Neural crest cell (in vitro differentiated cells): ENCODE results near the gene JAM3. TPM values are rescaled to one million over a fixed set of nuclear protein-coding genes. Genes with fewer than 3 reads are reported as not detected.
"Not testable (repeated sequence)": the region's sequence is repeated elsewhere in the genome, so short reads cannot be mapped to it uniquely, and the experiment has no call there.

Source experiments
- DNase-seq: peaks from one replicate; pipeline ENCODE4 v3.0.0; 2021; ENCODE audit warnings: low read depth, mixed read lengths, low spot score
- H3K27ac Mint-ChIP-seq: one replicate; pipeline ENCODE4 v1.8.0; 2021; ENCODE audit warnings: mild to moderate bottlenecking, mixed read lengths; ENCODE audit not compliant: unreplicated experiment
- H3K27me3 Mint-ChIP-seq: 2 replicates; pipeline ENCODE4 v1.8.0; 2021; ENCODE audit warnings: low read depth, mild to moderate bottlenecking, mixed read lengths
- H3K36me3 Mint-ChIP-seq: 2 replicates; pipeline ENCODE4 v1.8.0; 2021; ENCODE audit warnings: low read depth, mild to moderate bottlenecking, mixed read lengths
- H3K4me1 Mint-ChIP-seq: 2 replicates; pipeline ENCODE4 v1.8.0; 2021; ENCODE audit warnings: mixed read lengths
- H3K4me3 Mint-ChIP-seq: one replicate; pipeline ENCODE4 v1.8.0; 2021; ENCODE audit warnings: mild to moderate bottlenecking, mixed read lengths
- H3K9me3 Mint-ChIP-seq: 2 replicates; pipeline ENCODE4 v1.8.0; 2021; ENCODE audit warnings: mixed read lengths
- total RNA-seq: library from RNA; stranded (reverse); gene quantifications from 2 replicates; pipeline ENCODE4 v1.2.1, GENCODE V29; 2021
- TF ChIP-seq, protein P1 (sequence below): fragments of 200-600 bp; sonication (generic); conservative IDR thresholded peaks from 2 replicates; pipeline ENCODE4 v1.5.0; 2021; ENCODE audit warnings: antibody characterized with exemption, mild to moderate bottlenecking

The JAM3 gene
- total RNA-seq, 1 donor from 2014 or later = 98.6 TPM

DNA sequence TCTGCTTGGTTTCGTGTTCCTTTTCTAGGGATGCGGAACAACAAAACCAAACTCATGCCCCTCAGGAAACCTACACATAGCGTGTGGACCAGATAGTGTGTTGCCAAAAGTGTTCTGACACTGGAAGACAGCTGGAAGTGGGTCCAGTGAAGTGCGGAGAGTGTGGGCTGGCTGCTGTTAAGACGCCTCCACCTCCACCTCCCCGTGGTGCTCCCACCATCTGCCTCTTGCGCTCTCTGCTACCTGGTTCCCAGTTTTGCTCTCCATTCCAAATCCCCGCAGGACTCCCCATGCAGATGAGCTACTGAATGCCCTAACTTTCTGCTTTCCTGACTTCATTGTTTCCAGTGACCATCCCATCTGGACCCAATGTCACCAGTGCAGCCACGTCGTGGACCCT is 103.1 kb downstream of the JAM3 start:
- H3K27ac Mint-ChIP-seq = no peak overlapping the region
- H3K4me1 Mint-ChIP-seq = no peaks in the 10 kb centered on the region
- H3K36me3 Mint-ChIP-seq = peaks cover 62% of the 10 kb centered on the region
- TF ChIP-seq, protein P1, sequence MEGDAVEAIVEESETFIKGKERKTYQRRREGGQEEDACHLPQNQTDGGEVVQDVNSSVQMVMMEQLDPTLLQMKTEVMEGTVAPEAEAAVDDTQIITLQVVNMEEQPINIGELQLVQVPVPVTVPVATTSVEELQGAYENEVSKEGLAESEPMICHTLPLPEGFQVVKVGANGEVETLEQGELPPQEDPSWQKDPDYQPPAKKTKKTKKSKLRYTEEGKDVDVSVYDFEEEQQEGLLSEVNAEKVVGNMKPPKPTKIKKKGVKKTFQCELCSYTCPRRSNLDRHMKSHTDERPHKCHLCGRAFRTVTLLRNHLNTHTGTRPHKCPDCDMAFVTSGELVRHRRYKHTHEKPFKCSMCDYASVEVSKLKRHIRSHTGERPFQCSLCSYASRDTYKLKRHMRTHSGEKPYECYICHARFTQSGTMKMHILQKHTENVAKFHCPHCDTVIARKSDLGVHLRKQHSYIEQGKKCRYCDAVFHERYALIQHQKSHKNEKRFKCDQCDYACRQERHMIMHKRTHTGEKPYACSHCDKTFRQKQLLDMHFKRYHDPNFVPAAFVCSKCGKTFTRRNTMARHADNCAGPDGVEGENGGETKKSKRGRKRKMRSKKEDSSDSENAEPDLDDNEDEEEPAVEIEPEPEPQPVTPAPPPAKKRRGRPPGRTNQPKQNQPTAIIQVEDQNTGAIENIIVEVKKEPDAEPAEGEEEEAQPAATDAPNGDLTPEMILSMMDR = no peak
- no peak overlapping the region for H3K4me3 Mint-ChIP-seq
- H3K27me3 Mint-ChIP-seq = no peaks in the 10 kb centered on the region
- no peak for DNase-seq
- peaks cover 5% of the 10 kb centered on the region for H3K9me3 Mint-ChIP-seq

DNA sequence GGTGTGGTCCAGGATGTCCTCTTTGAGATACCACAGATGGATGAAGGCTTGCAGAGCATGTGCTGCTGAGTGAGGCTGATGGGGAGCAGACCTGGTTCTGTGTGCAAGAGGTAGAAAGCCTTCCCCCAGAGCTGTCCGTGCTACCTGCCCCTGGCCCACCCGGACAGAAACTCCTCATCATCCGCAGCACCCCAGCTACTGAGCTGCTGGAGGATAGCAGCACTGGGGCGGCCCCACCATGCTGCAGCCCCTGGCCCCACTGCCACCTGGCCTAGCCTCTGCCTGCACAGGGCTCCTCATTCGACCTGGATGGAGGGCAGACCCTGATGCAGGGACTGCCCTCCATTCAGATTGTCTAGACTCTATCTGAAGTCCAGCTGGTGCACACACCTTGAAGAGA is 104.4 kb downstream of the JAM3 start:
- H3K9me3 Mint-ChIP-seq = peaks cover 3% of the 10 kb centered on the region
- no peak overlapping the region for H3K4me3 Mint-ChIP-seq
- no peaks in the 10 kb centered on the region for H3K27me3 Mint-ChIP-seq
- no peaks in the 10 kb centered on the region for H3K4me1 Mint-ChIP-seq
- H3K27ac Mint-ChIP-seq = no peak overlapping the region
- no peak for DNase-seq
- peaks cover 49% of the 10 kb centered on the region for H3K36me3 Mint-ChIP-seq
- TF ChIP-seq, protein P1 = no peak

DNA sequence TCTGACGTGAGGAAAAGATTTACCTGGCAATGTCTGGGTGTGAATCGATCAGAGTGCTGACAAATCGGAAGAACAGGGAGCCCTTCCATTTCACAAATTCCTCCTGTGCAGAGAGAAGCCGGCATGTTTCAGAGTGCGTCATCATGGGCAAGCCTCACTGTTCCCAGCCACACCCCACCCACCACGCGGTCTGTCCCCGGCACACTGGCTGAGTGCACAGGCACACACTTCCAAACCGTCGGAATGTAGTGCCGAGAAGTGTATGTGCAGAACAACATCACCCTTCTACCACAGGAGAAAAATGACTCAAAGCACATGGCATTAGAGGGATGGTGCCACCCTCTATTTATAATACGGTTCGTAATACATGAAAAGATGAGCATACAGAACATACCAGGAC is 107.4 kb downstream of the JAM3 start:
- H3K4me1 Mint-ChIP-seq = no peaks in the 10 kb centered on the region
- DNase-seq = no peak
- no peak overlapping the region for H3K27ac Mint-ChIP-seq
- H3K27me3 Mint-ChIP-seq = no peaks in the 10 kb centered on the region
- H3K4me3 Mint-ChIP-seq = no peak overlapping the region
- TF ChIP-seq, protein P1 = no peak
- H3K9me3 Mint-ChIP-seq = no peaks in the 10 kb centered on the region
- H3K36me3 Mint-ChIP-seq = peaks cover 24% of the 10 kb centered on the region

DNA sequence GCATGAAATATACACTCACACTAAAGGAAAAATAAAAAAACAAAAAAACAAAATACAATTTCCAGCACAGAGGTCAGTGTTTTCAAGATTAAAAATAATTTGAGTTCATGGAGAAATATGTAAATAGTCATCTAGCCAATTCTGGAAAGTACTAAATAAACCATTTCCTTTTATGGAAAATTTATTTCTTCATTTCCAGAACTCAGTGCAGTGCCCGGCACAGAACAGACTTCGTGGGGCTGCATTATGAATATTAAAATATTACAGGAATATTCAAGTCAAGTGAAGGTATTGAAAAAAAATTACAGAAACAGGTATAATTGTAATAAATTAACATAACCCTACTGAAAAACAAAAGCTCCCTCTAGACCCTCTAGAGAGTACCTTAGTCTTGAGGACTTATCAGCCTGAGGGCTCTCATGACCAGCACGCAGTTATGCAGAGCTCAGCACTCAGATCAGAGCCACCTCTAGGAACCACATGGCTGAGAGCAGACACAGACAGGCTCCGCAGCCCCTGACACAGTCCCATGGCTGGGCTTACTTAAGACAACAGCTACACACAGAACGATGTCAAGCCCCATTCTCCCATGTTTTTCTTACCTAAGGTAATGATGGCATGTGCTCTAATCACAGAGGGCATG is 109.3 kb downstream of the JAM3 start:
- TF ChIP-seq, protein P1 = no peak
- no peak overlapping the region for H3K27ac Mint-ChIP-seq
- DNase-seq = no peak
- H3K4me3 Mint-ChIP-seq = no peak overlapping the region
- H3K36me3 Mint-ChIP-seq = peaks cover 12% of the 10 kb centered on the region
- H3K9me3 Mint-ChIP-seq = no peaks in the 10 kb centered on the region
- H3K4me1 Mint-ChIP-seq = no peaks in the 10 kb centered on the region
- H3K27me3 Mint-ChIP-seq = no peaks in the 10 kb centered on the region

DNA sequence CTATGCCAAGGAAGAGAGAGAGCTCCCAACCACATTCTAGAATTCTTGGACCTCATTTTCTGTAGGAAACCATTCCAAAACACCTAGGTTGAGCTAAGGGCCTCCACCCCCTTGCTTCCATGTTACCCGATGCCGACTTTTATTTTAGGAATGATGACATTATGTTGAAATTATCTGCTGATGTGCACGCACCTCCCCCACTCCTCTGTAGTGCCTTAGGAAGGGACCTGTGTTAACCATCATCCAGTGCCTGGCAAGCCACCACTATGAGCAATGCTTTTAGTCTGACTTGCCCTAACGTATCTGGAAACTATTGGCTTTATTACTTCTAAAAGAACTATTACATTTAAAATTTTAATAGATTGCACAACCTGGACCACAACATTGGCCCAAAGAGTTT is 112.8 kb downstream of the JAM3 start:
- no peak for DNase-seq
- TF ChIP-seq, protein P1 = no peak
- Mint-ChIP-seq H3K36me3 (peaks cover 2% of the 10 kb centered on the region), H3K9me3 (no peaks in the 10 kb centered on the region), H3K27me3 (no peaks in the 10 kb centered on the region), H3K4me3 (no peak overlapping the region), H3K27ac (no peak overlapping the region), H3K4me1 (no peaks in the 10 kb centered on the region)

DNA sequence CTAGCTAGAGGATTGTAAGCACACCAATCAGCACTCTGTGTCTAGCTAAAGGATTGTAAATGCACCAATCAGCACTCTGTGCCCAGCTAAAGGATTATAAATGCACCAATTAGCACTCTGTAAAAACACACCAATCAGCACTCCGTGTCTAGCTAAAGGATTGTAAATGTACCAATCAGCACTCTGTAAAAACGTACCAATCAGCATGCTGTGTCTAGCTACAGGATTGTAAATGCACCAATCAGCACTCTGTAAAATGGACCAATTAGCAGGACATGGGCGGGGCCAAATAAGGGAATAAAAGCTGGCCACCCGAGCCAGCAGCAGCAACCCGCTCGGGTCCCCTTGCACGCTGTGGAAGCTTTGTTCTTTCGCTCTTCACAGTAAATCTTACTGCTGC is 119.2 kb downstream of the JAM3 start:
- not testable (repeated sequence) for H3K27me3 Mint-ChIP-seq

More for the DNA sequence above, 119.2 kb downstream of the JAM3 start:
- H3K9me3 Mint-ChIP-seq, H3K4me1 Mint-ChIP-seq, H3K4me3 Mint-ChIP-seq, DNase-seq, H3K27ac Mint-ChIP-seq: not testable (repeated sequence)
- H3K36me3 Mint-ChIP-seq = peaks cover 34% of the 10 kb centered on the region
